HT-29 (cell line): Measurements from ENCODE around the gene INAFM1. TPM values are rescaled to one million over a fixed set of nuclear protein-coding genes. Genes with fewer than 3 reads are reported as not detected.
"Not testable (repeated sequence)": the region's sequence is repeated elsewhere in the genome, so short reads cannot be mapped to it uniquely, and the experiment has no call there.

Experiments used
- DNase-seq: peaks from one replicate; pipeline ENCODE4 v3.0.0-alpha.2; 2015; ENCODE audit warnings: low spot score
- total RNA-seq: library from RNA; depleted of rRNA; stranded (reverse); fragments of >200 nt; shearing (Covaris generic); gene quantifications from 2 replicates; pipeline ENCODE4 v1.2.3, GENCODE V29; 2014

INAFM1 gene
- total RNA-seq, 1 experiment from 2014 or later: 20.2 TPM

- no peak for DNase-seq
These were observed 7.3 kb upstream of the INAFM1 start for GRCh38 chr19:47267350-47267759.

GRCh38 chr19:47268028-47268427, 6.7 kb upstream of the INAFM1 start:
- no peak for DNase-seq

GRCh38 chr19:47269596-47269995, 5.1 kb upstream of the INAFM1 start:
- DNase-seq: no peak

- no peak for DNase-seq
These were observed 4.3 kb upstream of the INAFM1 start for GRCh38 chr19:47270408-47270807.

GRCh38 chr19:47271949-47272348, 2.7 kb upstream of the INAFM1 start:
- no peak for DNase-seq

- DNase-seq: peak; percentile 42
These were observed 2.0 kb upstream of the INAFM1 start for GRCh38 chr19:47272448-47273312.

- peak; percentile 99 for DNase-seq
These were observed 1.2 kb upstream of the INAFM1 start for GRCh38 chr19:47273313-47274070.

- DNase-seq: no peak
These were observed 441 bp downstream of the INAFM1 start for GRCh38 chr19:47274891-47275761.

GRCh38 chr19:47275791-47276461, 1.2 kb downstream of the INAFM1 start:
- no peak for DNase-seq

GRCh38 chr19:47276513-47276912, 1.8 kb downstream of the INAFM1 start:
- not testable (repeated sequence) for DNase-seq

GRCh38 chr19:47280183-47280797, 5.6 kb downstream of the INAFM1 start:
- peak; percentile 71 for DNase-seq

GRCh38 chr19:47283405-47284059, 8.8 kb downstream of the INAFM1 start:
- no peak for DNase-seq

- DNase-seq: peak; percentile 87
These were observed 9.7 kb downstream of the INAFM1 start for GRCh38 chr19:47284324-47284899.

GRCh38 chr19:47296036-47296435, 21.4 kb downstream of the INAFM1 start:
- peak; percentile 98 for DNase-seq

- not testable (repeated sequence) for DNase-seq
These were observed 26.2 kb downstream of the INAFM1 start for GRCh38 chr19:47300867-47301266.

GRCh38 chr19:47302249-47302648, 27.6 kb downstream of the INAFM1 start:
- no peak for DNase-seq

GRCh38 chr19:47303966-47304365, 29.3 kb downstream of the INAFM1 start:
- DNase-seq: no peak

GRCh38 chr19:47305309-47305751, 30.6 kb downstream of the INAFM1 start:
- peak; percentile 94 for DNase-seq

GRCh38 chr19:47306303-47306702, 31.6 kb downstream of the INAFM1 start:
- no peak for DNase-seq

- no peak for DNase-seq
These were observed 34.4 kb downstream of the INAFM1 start for GRCh38 chr19:47309038-47309437.
